H1 (cell line): ENCODE measurements around the gene TBX2.

Source experiments
- EZH2 ChIP-seq: fragments of 200-600 bp; sonication (generic); IDR thresholded peaks from 2 replicates; pipeline ENCODE4 v1.7.1; 2012; ENCODE audit warnings: low read depth, mild to moderate bottlenecking, moderate library complexity, low read length, inconsistent platforms; ENCODE audit not compliant: severe bottlenecking
- GABPA ChIP-seq: IDR thresholded peaks from 2 replicates; pipeline ENCODE4 v1.6.1; 2011; ENCODE audit warnings: mild to moderate bottlenecking, low read length, moderate library complexity, borderline replicate concordance; ENCODE audit not compliant: insufficient read depth
- HDAC6 ChIP-seq: IDR thresholded peaks from one replicate; pipeline ENCODE4 v1.7.1; 2012; ENCODE audit warnings: low read depth, mild to moderate bottlenecking, inconsistent platforms, low read length, moderate library complexity
- JUND ChIP-seq: IDR thresholded peaks from 2 replicates; pipeline ENCODE4 v1.6.1; 2011; ENCODE audit warnings: mild to moderate bottlenecking, improper control_type of control experiment, low read length
- MAFK ChIP-seq: IDR thresholded peaks from 2 replicates; pipeline ENCODE4 v1.6.1; 2012; ENCODE audit warnings: low read depth, mild to moderate bottlenecking, improper control_type of control experiment, low read length
- POLR2A ChIP-seq, 2 experiments: IDR thresholded peaks; 1 replicate in 1 of 2; 2 replicates in 1 of 2; pipeline ENCODE4 v1.6.1; 2011; ENCODE audit warnings: low read depth in 2 of 2, low read length in 2 of 2, mild to moderate bottlenecking in 2 of 2; ENCODE audit errors: control extremely low read depth in 1 of 2
- POLR2AphosphoS5 ChIP-seq: IDR thresholded peaks from 2 replicates; pipeline ENCODE4 v1.6.1; 2011; ENCODE audit warnings: low read depth, low read length
- SRF ChIP-seq: IDR thresholded peaks from 2 replicates; pipeline ENCODE4 v1.6.1; 2011; ENCODE audit warnings: mild to moderate bottlenecking, low read depth, low read length, moderate library complexity
- TAF1 ChIP-seq: IDR thresholded peaks from 2 replicates; pipeline ENCODE4 v1.6.1; 2011; ENCODE audit warnings: mild to moderate bottlenecking, low read depth, low read length
- ZNF274 ChIP-seq: IDR thresholded peaks from 2 replicates; pipeline ENCODE4 v1.7.0; 2012; ENCODE audit warnings: low read length, borderline replicate concordance; ENCODE audit errors: extremely low read depth
- TF ChIP-seq, protein P1 (sequence below), 3 experiments: IDR thresholded peaks; 1 replicate in 2 of 3; 2 replicates in 1 of 3; pipeline versions ENCODE4 v1.5.1 to v1.6.1; 2011; ENCODE audit warnings: low read length in 3 of 3, mild to moderate bottlenecking in 3 of 3, inconsistent platforms in 2 of 3, low read depth in 1 of 3, moderate library complexity in 1 of 3; ENCODE audit not compliant: insufficient read depth in 1 of 3; ENCODE audit errors: control extremely low read depth in 1 of 3
- TF ChIP-seq, protein P2 (sequence below): IDR thresholded peaks from 2 replicates; pipeline ENCODE4 v1.6.1; 2011; ENCODE audit warnings: low read length, improper control_type of control experiment
- TF ChIP-seq, protein P3 (sequence below): IDR thresholded peaks from 2 replicates; pipeline ENCODE4 v1.6.1; 2011; ENCODE audit warnings: low read depth, mild to moderate bottlenecking, low read length; ENCODE audit not compliant: insufficient read depth

GRCh38 chr17:61420052-61420451, 20.4 kb downstream of the TBX2 start:
- TF ChIP-seq POLR2A (IDR thresholded peaks at IDR 0.05; ENCODE audit: control extremely low read depth in 1 of 2, low read depth in 2 of 2, low read length in 2 of 2) (no peak), ZNF274 (no peak), POLR2AphosphoS5 (no peak), EZH2 (no peak), TAF1 (no peak), JUND (no peak), SRF (no peak), HDAC6 (no peak), MAFK (no peak), GABPA (no peak)
- TF ChIP-seq, protein P1, sequence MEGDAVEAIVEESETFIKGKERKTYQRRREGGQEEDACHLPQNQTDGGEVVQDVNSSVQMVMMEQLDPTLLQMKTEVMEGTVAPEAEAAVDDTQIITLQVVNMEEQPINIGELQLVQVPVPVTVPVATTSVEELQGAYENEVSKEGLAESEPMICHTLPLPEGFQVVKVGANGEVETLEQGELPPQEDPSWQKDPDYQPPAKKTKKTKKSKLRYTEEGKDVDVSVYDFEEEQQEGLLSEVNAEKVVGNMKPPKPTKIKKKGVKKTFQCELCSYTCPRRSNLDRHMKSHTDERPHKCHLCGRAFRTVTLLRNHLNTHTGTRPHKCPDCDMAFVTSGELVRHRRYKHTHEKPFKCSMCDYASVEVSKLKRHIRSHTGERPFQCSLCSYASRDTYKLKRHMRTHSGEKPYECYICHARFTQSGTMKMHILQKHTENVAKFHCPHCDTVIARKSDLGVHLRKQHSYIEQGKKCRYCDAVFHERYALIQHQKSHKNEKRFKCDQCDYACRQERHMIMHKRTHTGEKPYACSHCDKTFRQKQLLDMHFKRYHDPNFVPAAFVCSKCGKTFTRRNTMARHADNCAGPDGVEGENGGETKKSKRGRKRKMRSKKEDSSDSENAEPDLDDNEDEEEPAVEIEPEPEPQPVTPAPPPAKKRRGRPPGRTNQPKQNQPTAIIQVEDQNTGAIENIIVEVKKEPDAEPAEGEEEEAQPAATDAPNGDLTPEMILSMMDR (IDR thresholded peaks at IDR 0.05; ENCODE audit: control extremely low read depth in 1 of 3, insufficient read depth in 1 of 3, low read depth in 1 of 3, low read length in 3 of 3), result no peak
- TF ChIP-seq, protein P2, sequence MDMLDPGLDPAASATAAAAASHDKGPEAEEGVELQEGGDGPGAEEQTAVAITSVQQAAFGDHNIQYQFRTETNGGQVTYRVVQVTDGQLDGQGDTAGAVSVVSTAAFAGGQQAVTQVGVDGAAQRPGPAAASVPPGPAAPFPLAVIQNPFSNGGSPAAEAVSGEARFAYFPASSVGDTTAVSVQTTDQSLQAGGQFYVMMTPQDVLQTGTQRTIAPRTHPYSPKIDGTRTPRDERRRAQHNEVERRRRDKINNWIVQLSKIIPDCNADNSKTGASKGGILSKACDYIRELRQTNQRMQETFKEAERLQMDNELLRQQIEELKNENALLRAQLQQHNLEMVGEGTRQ, result no peak
- TF ChIP-seq, protein P3, sequence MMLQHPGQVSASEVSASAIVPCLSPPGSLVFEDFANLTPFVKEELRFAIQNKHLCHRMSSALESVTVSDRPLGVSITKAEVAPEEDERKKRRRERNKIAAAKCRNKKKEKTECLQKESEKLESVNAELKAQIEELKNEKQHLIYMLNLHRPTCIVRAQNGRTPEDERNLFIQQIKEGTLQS, result no peak
